C4-2B (cell line): Measurements from ENCODE around the gene B4GALNT1.

Experiments
- CTCF ChIP-seq: fragments of 450-650 bp; conservative IDR thresholded peaks from 2 replicates; pipeline ENCODE4 v1.5.1; 2017; ENCODE audit warnings: mild to moderate bottlenecking
- ZFX ChIP-seq: fragments of 450-650 bp; IDR thresholded peaks from 2 replicates; pipeline ENCODE4 v1.6.1; 2017

GRCh38 chr12:57590864-57591781 lies 41.9 kb downstream of the B4GALNT1 start, which contains the start of gene PIP4K2C:
- no peak for TF ChIP-seq CTCF
- TF ChIP-seq ZFX, result no peak
